ENCODE measurements around the gene RIMS1. TPM values are rescaled to one million over a fixed set of nuclear protein-coding genes. Genes with fewer than 3 reads are reported as not detected.
A peak's percentile ranks its signal among the peaks of the same experiment; 100 is the strongest.

Gene RIMS1
- polyA plus RNA-seq, 4 donors: 1.3 to 2.9 (median 2.4) TPM

- no peak for DNase-seq (ENCODE audit: low read depth in 4 of 4, low spot score in 2 of 4)
Measured at GRCh38 chr6:72080260-72080941, 194.1 kb downstream of the RIMS1 start.

DNA sequence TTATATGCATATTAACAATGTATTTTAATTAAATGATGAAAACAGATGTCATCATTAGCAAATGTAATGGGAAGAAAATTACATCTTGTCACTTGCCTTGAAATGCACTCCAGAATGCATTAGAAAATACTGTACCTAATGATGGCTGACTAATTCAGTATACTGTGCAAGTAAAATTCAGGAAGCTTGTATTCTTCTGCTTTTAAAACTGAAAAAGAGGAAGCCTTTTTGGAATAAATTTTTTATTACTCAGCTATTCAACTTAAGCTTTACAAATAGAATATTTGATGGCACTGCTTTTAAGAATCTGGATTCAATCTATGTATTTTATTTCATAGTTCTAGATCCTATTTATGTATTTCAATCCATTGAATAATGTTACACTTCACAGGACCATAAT, 195.5 kb downstream of the RIMS1 start:
- DNase-seq (ENCODE audit: low read depth in 4 of 4, low spot score in 2 of 4): no peak

GRCh38 chr6:72083976-72084375, 197.6 kb downstream of the RIMS1 start:
- no peak for DNase-seq (ENCODE audit: low read depth in 4 of 4, low spot score in 2 of 4)

DNA sequence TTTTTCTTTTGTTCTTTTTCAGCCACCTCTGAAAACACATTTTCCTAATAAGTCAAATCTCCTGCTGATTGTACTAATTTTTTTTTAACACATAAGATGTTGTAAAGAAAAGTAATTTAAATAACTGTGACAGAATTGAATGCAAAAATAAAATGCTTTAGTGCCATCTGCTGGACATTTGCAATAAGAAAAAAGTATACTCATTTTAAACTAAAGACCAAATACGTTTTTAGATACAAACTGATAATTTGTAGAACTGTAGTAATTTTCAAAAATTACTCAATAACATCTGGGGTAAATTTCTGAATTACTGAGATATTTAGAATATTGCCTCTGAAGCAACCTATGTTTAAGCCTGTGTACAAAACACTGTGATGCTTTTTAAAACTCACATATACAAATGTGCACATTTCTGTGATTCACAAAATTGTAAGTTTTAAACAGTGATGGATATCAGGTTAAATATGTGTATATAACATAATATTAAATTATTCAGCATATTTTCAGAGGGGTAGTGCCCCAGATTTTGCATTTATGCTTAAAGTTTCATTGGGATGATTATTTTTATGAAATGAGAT, 198.7 kb downstream of the RIMS1 start:
- DNase-seq (ENCODE audit: low read depth in 4 of 4, low spot score in 2 of 4): peak in 2 of 4 donors; percentile 3 to 15

DNA sequence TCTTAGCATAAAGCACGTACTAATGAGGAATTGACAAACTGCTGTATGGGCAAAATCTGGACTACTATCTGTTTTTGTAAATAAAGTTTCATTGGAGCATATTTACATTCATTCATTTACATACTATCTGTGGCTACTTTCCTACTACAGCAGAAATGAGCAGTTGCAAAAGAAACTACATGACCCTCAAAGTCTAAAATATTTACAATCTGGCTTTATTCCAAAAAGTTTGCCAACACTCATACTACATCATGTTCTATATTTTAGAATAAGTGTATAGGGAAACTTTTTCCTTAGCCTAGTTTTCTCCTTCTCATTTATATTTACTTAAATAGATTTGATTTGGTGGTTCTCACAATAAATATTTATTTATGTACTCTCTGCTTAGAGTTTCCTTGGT, 208.2 kb downstream of the RIMS1 start:
- DNase-seq (ENCODE audit: low read depth in 4 of 4, low spot score in 2 of 4): no peak

DNA sequence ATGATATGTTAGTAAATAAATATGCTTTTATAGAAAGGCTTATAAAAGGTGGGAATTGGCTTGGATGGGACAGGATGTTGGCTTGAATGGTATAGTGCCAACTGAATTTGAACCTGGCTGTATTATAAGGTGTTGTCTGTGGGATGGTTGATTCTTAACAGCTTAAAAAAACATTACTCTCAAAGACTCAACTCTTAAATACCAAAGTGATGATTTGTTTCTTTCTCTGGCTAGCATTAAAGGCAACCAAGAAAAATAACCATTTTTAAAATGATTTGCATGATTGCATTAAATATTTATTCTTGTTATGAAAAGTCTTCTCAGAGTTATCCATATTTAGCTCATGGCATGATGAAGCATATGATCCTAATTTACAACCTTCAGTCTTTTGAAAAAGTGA, 216.2 kb downstream of the RIMS1 start:
- no peak for DNase-seq (ENCODE audit: low read depth in 4 of 4, low spot score in 2 of 4)

- DNase-seq (ENCODE audit: low read depth in 4 of 4, low spot score in 2 of 4): no peak
Measured at GRCh38 chr6:72111611-72112010, 225.3 kb downstream of the RIMS1 start.

DNA sequence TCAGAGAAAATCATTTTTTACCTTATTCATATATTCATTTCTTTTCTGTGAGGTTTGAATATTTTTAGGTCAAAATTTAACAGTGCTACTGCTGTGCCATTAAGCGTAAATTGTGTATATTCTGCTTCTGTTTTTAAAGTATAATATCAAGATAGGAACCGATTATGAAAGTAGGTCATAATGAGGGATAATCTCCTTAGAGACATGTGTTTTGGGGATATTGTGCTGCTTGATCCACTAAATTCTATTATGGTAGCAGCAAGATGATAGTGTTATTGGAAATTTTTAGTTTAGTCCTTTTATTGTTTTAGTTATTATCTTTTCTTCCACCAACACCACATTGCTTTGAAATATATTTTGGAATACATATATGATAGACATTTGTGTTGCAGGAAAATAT, 244.0 kb downstream of the RIMS1 start:
- DNase-seq (ENCODE audit: low read depth in 4 of 4, low spot score in 2 of 4): no peak

DNA sequence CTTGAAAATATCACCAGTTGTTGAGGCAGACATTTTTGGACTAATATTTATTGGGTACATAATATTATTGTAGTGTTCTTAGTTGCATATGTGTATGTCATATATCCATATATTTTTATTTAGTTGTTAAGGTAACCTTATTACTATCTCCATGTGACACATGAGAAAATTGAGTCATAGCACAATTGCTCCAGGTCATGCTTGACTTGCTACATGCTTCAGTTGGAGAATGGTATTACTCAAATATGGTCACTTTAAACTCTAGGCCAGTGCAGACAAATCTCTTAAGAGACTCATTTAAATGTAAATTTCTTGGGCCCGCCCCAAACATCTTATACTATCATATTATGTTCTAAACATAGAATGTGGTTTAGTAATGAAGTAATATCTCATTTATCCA, 246.1 kb downstream of the RIMS1 start:
- DNase-seq (ENCODE audit: low read depth in 4 of 4, low spot score in 2 of 4): no peak

GRCh38 chr6:72132851-72133250, 246.5 kb downstream of the RIMS1 start:
- no peak for DNase-seq (ENCODE audit: low read depth in 4 of 4, low spot score in 2 of 4)

GRCh38 chr6:72133324-72133723, 247.0 kb downstream of the RIMS1 start:
- DNase-seq (ENCODE audit: low read depth in 4 of 4, low spot score in 2 of 4): no peak

GRCh38 chr6:72140795-72141194, 254.4 kb downstream of the RIMS1 start:
- no peak for DNase-seq (ENCODE audit: low read depth in 4 of 4, low spot score in 2 of 4)

DNA sequence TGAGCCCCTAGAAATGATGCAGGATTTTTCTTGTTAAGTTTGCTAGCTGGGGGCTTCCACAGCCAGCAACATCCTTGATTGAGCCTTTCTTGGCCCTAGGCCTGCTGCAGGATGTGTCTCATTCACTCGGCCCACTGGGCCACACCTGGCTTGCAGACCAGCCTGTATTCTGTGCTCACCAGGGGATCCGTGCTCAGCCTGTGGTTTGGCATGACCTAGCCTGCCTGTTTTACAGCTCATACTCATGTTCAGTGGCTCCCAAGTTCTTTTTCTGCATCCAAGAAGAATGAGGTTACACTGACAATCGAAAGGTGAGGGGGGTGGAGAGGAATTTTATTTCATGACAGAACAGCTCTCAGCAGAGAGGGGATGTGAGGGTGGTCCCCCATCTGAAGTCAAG, 263.4 kb downstream of the RIMS1 start:
- DNase-seq (ENCODE audit: low read depth in 4 of 4, low spot score in 2 of 4): no peak

GRCh38 chr6:72151742-72152141, 265.4 kb downstream of the RIMS1 start:
- DNase-seq (ENCODE audit: low read depth in 4 of 4, low spot score in 2 of 4): no peak

DNA sequence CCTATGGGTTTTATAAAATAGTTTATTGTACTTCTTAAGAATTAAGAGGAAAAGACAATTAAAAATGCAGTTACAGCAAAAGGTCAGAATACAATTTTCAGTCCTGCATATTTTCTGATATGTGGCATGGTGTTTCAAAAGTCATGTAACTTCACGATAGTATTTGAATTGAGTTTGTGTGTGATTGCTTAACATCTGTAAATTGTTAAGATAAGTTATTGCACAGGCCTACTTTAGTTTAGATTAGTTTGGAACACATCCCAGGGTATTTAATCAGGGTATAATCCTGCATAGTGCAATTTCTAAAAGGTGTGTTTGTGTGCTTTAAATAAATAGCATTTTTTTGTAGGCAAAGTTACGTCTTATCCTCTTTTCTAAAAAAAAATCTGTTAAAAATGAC, 289.6 kb downstream of the RIMS1 start:
- DNase-seq (ENCODE audit: low read depth in 4 of 4, low spot score in 2 of 4): no peak

DNA sequence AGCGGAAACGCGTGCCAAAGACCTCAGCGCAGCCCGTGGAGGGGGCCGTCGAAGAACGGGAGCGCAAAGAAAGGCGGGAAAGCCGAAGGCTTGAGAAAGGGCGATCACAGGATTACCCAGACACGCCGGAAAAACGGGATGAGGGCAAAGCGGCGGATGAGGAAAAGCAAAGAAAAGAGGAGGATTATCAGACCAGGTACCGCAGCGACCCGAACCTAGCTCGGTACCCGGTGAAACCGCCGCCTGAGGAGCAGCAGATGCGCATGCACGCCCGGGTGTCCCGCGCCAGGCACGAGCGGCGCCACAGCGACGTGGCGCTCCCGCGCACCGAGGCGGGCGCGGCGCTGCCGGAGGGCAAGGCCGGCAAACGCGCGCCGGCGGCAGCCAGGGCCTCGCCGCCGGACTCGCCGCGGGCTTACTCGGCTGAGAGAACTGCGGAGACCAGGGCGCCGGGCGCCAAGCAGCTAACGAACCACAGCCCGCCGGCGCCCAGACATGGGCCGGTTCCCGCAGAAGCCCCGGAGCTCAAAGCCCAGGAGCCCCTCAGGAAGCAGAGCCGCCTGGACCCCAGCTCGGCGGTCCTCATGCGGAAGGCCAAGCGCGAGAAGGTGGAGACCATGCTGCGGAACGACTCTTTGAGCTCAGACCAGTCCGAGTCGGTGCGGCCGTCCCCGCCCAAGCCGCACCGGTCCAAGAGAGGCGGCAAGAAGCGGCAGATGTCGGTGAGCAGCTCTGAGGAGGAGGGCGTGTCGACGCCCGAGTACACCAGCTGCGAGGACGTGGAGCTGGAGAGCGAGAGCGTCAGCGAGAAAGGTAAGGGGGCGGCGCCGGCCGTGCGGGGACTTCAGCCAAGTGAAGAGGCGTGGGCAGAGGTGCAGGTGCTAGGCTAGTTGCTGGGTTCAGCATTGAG, 296.2 kb downstream of the RIMS1 start:
- peak in 2 of 4 donors; percentile 13 to 29 for DNase-seq (ENCODE audit: low read depth in 4 of 4, low spot score in 2 of 4)

- DNase-seq (ENCODE audit: low read depth in 4 of 4, low spot score in 2 of 4): no peak
Measured at GRCh38 chr6:72203983-72204382, 317.6 kb downstream of the RIMS1 start.

- no peak for DNase-seq (ENCODE audit: low read depth in 4 of 4, low spot score in 2 of 4)
Measured at GRCh38 chr6:72205500-72205899, 319.1 kb downstream of the RIMS1 start.

DNA sequence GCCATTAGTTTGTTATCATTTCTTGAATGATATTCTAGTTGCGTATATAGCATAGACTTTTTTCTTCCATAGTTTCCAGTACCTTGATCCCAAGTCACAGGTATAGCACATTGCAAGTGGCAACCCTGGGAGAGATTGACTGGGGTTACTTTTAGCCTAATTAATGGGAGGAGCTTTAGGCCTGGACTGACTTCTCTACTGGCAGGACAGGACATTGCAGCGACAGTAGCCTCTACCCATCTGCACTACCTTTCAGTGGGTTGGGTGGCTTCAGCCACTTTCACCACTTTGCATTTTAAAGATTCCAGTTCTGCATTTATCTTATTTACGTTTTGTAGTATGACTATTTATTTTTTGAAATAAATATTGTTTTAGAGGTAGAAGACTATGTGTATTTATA, 320.3 kb downstream of the RIMS1 start:
- DNase-seq (ENCODE audit: low read depth in 4 of 4, low spot score in 2 of 4): no peak

- no peak for DNase-seq (ENCODE audit: low read depth in 4 of 4, low spot score in 2 of 4)
Measured at GRCh38 chr6:72212686-72213085, 326.3 kb downstream of the RIMS1 start.

- no peak for DNase-seq (ENCODE audit: low read depth in 4 of 4, low spot score in 2 of 4)
Measured at GRCh38 chr6:72213654-72214053, 327.3 kb downstream of the RIMS1 start.
